ENCODE measurements around the gene TRIM3.
A peak's percentile ranks its signal among the peaks of the same experiment; 100 is the strongest.

The TRIM3 gene

GRCh38 chr11:6480299-6480914 is 6.7 kb upstream of the TRIM3 start:
- DNase-seq: no peak

- DNase-seq: no peak
Observed at GRCh38 chr11:6476571-6476970, 2.8 kb upstream of the TRIM3 start.

GRCh38 chr11:6475936-6476335 is 2.2 kb upstream of the TRIM3 start:
- DNase-seq: peak in 1 of 2 experiments; percentile 38

GRCh38 chr11:6474806-6475500 is 1.2 kb upstream of the TRIM3 start:
- no peak for DNase-seq

GRCh38 chr11:6474413-6474792 is 662 bp upstream of the TRIM3 start:
- DNase-seq: no peak

- DNase-seq: no peak
Observed at GRCh38 chr11:6472934-6473333, 807 bp downstream of the TRIM3 start.

- no peak for DNase-seq
Observed at GRCh38 chr11:6469599-6469998, 4.1 kb downstream of the TRIM3 start.

GRCh38 chr11:6468712-6469495 is 4.8 kb downstream of the TRIM3 start:
- peak; percentile 34 to 45 for DNase-seq

- DNase-seq: no peak
Observed at GRCh38 chr11:6459099-6459450, 14.7 kb downstream of the TRIM3 start.

- no peak for DNase-seq
Observed at GRCh38 chr11:6458352-6459098, 15.2 kb downstream of the TRIM3 start.

- no peak for DNase-seq
Observed at GRCh38 chr11:6457581-6458320, 16.0 kb downstream of the TRIM3 start.

GRCh38 chr11:6456361-6457073 is 17.2 kb downstream of the TRIM3 start:
- DNase-seq: no peak

- DNase-seq: no peak
Observed at GRCh38 chr11:6455070-6455469, 18.7 kb downstream of the TRIM3 start.

GRCh38 chr11:6453152-6453551 is 20.6 kb downstream of the TRIM3 start:
- DNase-seq: no peak

- DNase-seq: no peak
Observed at GRCh38 chr11:6452219-6452618, 21.5 kb downstream of the TRIM3 start.

GRCh38 chr11:6448574-6448973 is 25.2 kb downstream of the TRIM3 start:
- DNase-seq: no peak

- peak; percentile 15 to 37 for DNase-seq
Observed at GRCh38 chr11:6443269-6444003, 30.3 kb downstream of the TRIM3 start.

GRCh38 chr11:6442441-6442840 is 31.3 kb downstream of the TRIM3 start:
- no peak for DNase-seq

GRCh38 chr11:6440906-6441358 is 32.8 kb downstream of the TRIM3 start, which contains the start of gene HPX:
Gene HPX (minus strand): TSS chr11:6440987. CDS start chr11:6440963, 24 bp downstream.
- DNase-seq: no peak

GRCh38 chr11:6438979-6439571 is 34.7 kb downstream of the TRIM3 start:
- peak; percentile 49 to 66 for DNase-seq

GRCh38 chr11:6437993-6438392 is 35.7 kb downstream of the TRIM3 start:
- no peak for DNase-seq
